ENCODE data around the gene LCN15.
"Not testable (repeated sequence)": the region's sequence is repeated elsewhere in the genome, so short reads cannot be mapped to it uniquely, and the experiment has no call there.

The LCN15 gene

GRCh38 chr9:136804509-136805206, 40.3 kb upstream of the LCN15 start:
- H3K27me3 ChIP-seq, result peaks cover 0 to 7% (median under 1%) of the 10 kb centered on the region in 11 experiments; a peak in 9 of 22 replicates
- no peak overlapping the region for H3K4me3 ChIP-seq
- no peak for TF ChIP-seq Cebpa-rat (IDR thresholded peaks at IDR 0.05)
- H4K20me1 ChIP-seq, result peaks cover 1 to 47% (median 23%) of the 10 kb centered on the region in 11 experiments; a peak in 19 of 22 replicates
- H3K9me3 ChIP-seq (replicated peaks in 1 of 11), result no peaks in the 10 kb centered on the region
- peak overlapping the region in 3 of 11 experiments; percentile 16 to 37 (median 18); a peak in 2 of 22 replicates for H3K9ac ChIP-seq
- H3K4me2 ChIP-seq, result no peak overlapping the region
- no peak overlapping the region for H3K27ac ChIP-seq
- H3K36me3 ChIP-seq, result peaks cover 0 to 39% (median 24%) of the 10 kb centered on the region in 11 experiments; a peak in 16 of 22 replicates
- peaks cover 44 to 57% (median 49%) of the 10 kb centered on the region in 10 experiments for H3K4me1 ChIP-seq

GRCh38 chr9:136803551-136804508, 39.5 kb upstream of the LCN15 start:
- H3K4me1 ChIP-seq, result peaks cover 41 to 57% (median 49%) of the 10 kb centered on the region in 10 experiments
- TF ChIP-seq Cebpa-rat (IDR thresholded peaks at IDR 0.05), result no peak
- no peaks in the 10 kb centered on the region for H3K9me3 ChIP-seq (replicated peaks in 1 of 11)

GRCh38 chr9:136803009-136803550, 38.8 kb upstream of the LCN15 start:
- Histone ChIP-seq H3K9ac (peak overlapping the region in 1 of 11 experiments; percentile 33; a peak in 1 of 22 replicates), H4K20me1 (peaks cover 0 to 41% (median 7%) of the 10 kb centered on the region in 11 experiments; a peak in 12 of 22 replicates), H3K27me3 (peaks cover 0 to 17% (median 9%) of the 10 kb centered on the region in 11 experiments; a peak in 12 of 22 replicates), H3K4me1 (peaks cover 41 to 61% (median 53%) of the 10 kb centered on the region in 10 experiments), H3K36me3 (peaks cover 0 to 33% (median 18%) of the 10 kb centered on the region in 11 experiments; a peak in 13 of 22 replicates)
- H3K4me3 ChIP-seq; H3K4me2 ChIP-seq; H3K27ac ChIP-seq; H3K9me3 ChIP-seq (replicated peaks in 1 of 11): not testable (repeated sequence)

More at GRCh38 chr9:136803551-136804508, 39.5 kb upstream of the LCN15 start:
- Histone ChIP-seq H3K27me3 (peaks cover 0 to 15% (median 8%) of the 10 kb centered on the region in 11 experiments; a peak in 12 of 22 replicates), H3K9ac (peak overlapping the region in 1 of 11 experiments; percentile 33; a peak in 1 of 22 replicates), H3K36me3 (peaks cover 0 to 33% (median 18%) of the 10 kb centered on the region in 11 experiments; a peak in 13 of 22 replicates), H3K27ac (no peak overlapping the region), H4K20me1 (peaks cover 0 to 47% (median 15%) of the 10 kb centered on the region in 11 experiments; a peak in 16 of 22 replicates), H3K4me3 (no peak overlapping the region), H3K4me2 (no peak overlapping the region)

GRCh38 chr9:136802321-136802720, 38.0 kb upstream of the LCN15 start:
- TF ChIP-seq Cebpa-rat (IDR thresholded peaks at IDR 0.05), result no peak
- no peak overlapping the region for H3K27ac ChIP-seq
- peaks cover 0 to 40% (median 7%) of the 10 kb centered on the region in 11 experiments; a peak in 11 of 22 replicates for H4K20me1 ChIP-seq
- peak overlapping the region in 9 of 11 experiments; percentile 91 to 99 (median 95); a peak in 6 of 22 replicates for H3K4me2 ChIP-seq
- H3K9me3 ChIP-seq (replicated peaks in 1 of 11), result no peaks in the 10 kb centered on the region
- peaks cover 41 to 65% (median 55%) of the 10 kb centered on the region in 10 experiments for H3K4me1 ChIP-seq
- peaks cover 0 to 18% (median 9%) of the 10 kb centered on the region in 11 experiments; a peak in 12 of 22 replicates for H3K27me3 ChIP-seq
- peak overlapping the region in 1 of 11 experiments; percentile 35; a peak in 1 of 22 replicates for H3K9ac ChIP-seq
- peaks cover 0 to 33% (median 18%) of the 10 kb centered on the region in 11 experiments; a peak in 13 of 22 replicates for H3K36me3 ChIP-seq
- H3K4me3 ChIP-seq, result no peak overlapping the region

- Histone ChIP-seq H3K9me3 (replicated peaks in 1 of 11) (no peaks in the 10 kb centered on the region), H4K20me1 (peaks cover 0 to 33% (median 7%) of the 10 kb centered on the region in 11 experiments; a peak in 11 of 22 replicates), H3K4me3 (peak overlapping the region; percentile 44 to 67 (median 52)), H3K9ac (peak overlapping the region in 5 of 11 experiments; percentile 41 to 66 (median 53); a peak in 12 of 22 replicates), H3K27me3 (peaks cover 0 to 23% (median 9%) of the 10 kb centered on the region in 11 experiments; a peak in 12 of 22 replicates), H3K4me2 (peak overlapping the region; percentile 91 to 99 (median 97)), H3K36me3 (peaks cover 0 to 18% (median 9%) of the 10 kb centered on the region in 11 experiments; a peak in 12 of 22 replicates), H3K27ac (peak overlapping the region in 2 of 11 experiments; percentile 14 to 18; a peak in 1 of 22 replicates), H3K4me1 (peaks cover 27 to 65% (median 57%) of the 10 kb centered on the region in 10 experiments)
- TF ChIP-seq Cebpa-rat (IDR thresholded peaks at IDR 0.05), result no peak
Measured at GRCh38 chr9:136799854-136800657, 35.7 kb upstream of the LCN15 start.

- peak overlapping the region in 6 of 11 experiments; percentile 1 to 66 (median 46); a peak in 8 of 22 replicates for H3K9ac ChIP-seq
- peaks cover 27 to 72% (median 60%) of the 10 kb centered on the region in 10 experiments for H3K4me1 ChIP-seq
- H3K9me3 ChIP-seq (replicated peaks in 1 of 11), result no peaks in the 10 kb centered on the region
- peak overlapping the region; percentile 44 to 67 (median 49); a peak in 18 of 20 replicates for H3K4me3 ChIP-seq
- H3K36me3 ChIP-seq, result peaks cover 0 to 13% (median 4%) of the 10 kb centered on the region in 11 experiments; a peak in 8 of 22 replicates
- peak overlapping the region in 2 of 11 experiments; percentile 14 to 18; a peak in 2 of 22 replicates for H3K27ac ChIP-seq
- peaks cover 0 to 41% (median 7%) of the 10 kb centered on the region in 11 experiments; a peak in 11 of 22 replicates for H4K20me1 ChIP-seq
- peaks cover 0 to 23% (median 9%) of the 10 kb centered on the region in 11 experiments; a peak in 12 of 22 replicates for H3K27me3 ChIP-seq
- peak overlapping the region; percentile 91 to 99 (median 97) for H3K4me2 ChIP-seq
- no peak for TF ChIP-seq Cebpa-rat (IDR thresholded peaks at IDR 0.05)
Measured at GRCh38 chr9:136799079-136799853, 34.9 kb upstream of the LCN15 start.

- Histone ChIP-seq H3K4me2 (peak overlapping the region in 8 of 11 experiments; percentile 93 to 99 (median 96); a peak in 16 of 22 replicates), H3K27me3 (peaks cover 0 to 23% (median 9%) of the 10 kb centered on the region in 11 experiments; a peak in 12 of 22 replicates), H3K4me3 (no peak overlapping the region), H3K27ac (no peak overlapping the region), H3K9me3 (replicated peaks in 1 of 11) (no peaks in the 10 kb centered on the region), H3K4me1 (peaks cover 27 to 75% (median 62%) of the 10 kb centered on the region in 10 experiments), H3K9ac (peak overlapping the region in 1 of 11 experiments; percentile 66; a peak in 1 of 22 replicates), H4K20me1 (peaks cover 0 to 43% (median 7%) of the 10 kb centered on the region in 11 experiments; a peak in 10 of 22 replicates), H3K36me3 (peaks cover 0 to 13% (median 1%) of the 10 kb centered on the region in 11 experiments; a peak in 7 of 22 replicates)
- no peak for TF ChIP-seq Cebpa-rat (IDR thresholded peaks at IDR 0.05)
Measured at GRCh38 chr9:136798708-136799078, 34.4 kb upstream of the LCN15 start.

GRCh38 chr9:136796775-136797347, 32.5 kb upstream of the LCN15 start:
- H3K9ac ChIP-seq, result peak overlapping the region in 2 of 11 experiments; percentile 26 to 59; a peak in 1 of 22 replicates
- H3K4me2 ChIP-seq, result peak overlapping the region in 7 of 11 experiments; percentile 47 to 75 (median 69); a peak in 11 of 22 replicates
- peaks cover 0 to 24% (median 7%) of the 10 kb centered on the region in 11 experiments; a peak in 7 of 22 replicates for H3K36me3 ChIP-seq
- peaks cover 0 to 23% (median 9%) of the 10 kb centered on the region in 11 experiments; a peak in 12 of 22 replicates for H3K27me3 ChIP-seq
- H3K27ac ChIP-seq; H3K4me3 ChIP-seq; H3K9me3 ChIP-seq (replicated peaks in 1 of 11): not testable (repeated sequence)
- peaks cover 0 to 62% (median 20%) of the 10 kb centered on the region in 11 experiments; a peak in 18 of 22 replicates for H4K20me1 ChIP-seq
- peaks cover 36 to 88% (median 73%) of the 10 kb centered on the region in 10 experiments for H3K4me1 ChIP-seq
